ENCODE results near the gene ARSK.

ARSK gene

DNA sequence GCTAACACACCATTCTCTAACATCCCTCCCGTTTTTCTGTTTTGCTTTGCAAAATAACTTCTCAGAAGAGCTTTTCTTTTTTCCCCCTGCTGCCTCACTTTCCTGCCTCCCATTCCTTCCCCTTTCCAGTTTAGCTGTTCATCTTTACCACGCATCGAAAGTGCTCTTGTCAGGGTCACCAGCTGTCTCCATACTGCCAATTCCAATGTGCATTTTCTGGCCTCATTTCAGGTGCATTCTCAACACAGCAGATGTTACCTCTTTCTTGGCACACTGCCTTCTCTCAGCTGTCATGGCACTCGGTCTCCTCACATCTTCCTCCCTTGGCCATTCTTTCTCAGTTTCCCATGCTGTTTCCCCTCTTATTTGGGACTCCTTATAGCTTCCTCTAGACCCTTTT lies 9.5 kb downstream of the ARSK start:
- DNase-seq: no peak

DNA sequence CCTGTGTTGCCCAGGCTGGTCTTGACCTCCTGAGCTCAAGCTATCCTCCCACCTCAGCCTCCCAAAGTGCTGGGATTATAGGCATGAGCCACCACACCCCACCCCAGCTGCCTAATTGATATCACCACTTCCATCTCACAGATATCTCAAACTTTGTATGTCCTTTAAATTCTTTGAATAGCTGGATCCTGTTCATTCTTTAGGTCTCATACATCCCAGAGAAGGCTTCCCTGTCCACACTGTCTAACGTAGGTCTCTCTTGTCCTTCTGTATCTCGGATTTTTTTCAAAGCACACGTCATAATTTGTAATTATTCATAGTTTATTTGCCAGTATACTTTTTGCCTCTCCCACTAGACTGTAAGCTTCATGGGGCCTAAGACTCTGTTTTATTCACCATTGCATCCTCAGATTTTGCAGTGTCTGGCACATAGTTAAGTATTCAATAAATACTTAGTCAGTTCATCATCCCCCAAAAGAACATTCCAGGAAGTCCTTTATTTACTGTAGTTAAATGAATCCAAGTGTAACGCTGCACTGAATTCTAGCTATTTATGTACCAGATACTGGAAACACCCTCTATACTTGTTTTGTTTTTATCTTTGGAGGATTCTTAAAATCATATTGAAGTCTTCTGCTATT lies 10.5 kb downstream of the ARSK start:
- no peak for DNase-seq

- no peak for DNase-seq
Observed at GRCh38 chr5:95572016-95572415, 17.1 kb downstream of the ARSK start.

- DNase-seq: no peak
Observed at GRCh38 chr5:95581576-95581975, 26.7 kb downstream of the ARSK start.

DNA sequence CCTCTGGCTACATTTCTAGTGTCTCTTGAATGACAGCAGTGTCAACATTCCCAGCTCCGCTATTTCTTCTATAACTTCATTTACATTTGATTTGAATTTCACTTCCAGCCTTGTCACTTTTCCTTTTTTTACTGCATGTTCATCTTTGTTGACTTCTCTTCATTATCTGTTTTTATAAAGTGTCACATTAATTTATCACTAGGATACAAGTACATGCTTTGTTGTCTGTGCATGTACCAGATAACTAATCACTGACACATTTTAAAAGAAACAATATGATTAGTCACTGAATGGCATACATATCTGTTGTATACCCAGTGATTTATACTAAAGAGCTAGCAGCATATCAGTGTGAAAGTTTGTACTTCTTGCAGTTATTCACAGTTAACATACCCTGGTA lies 29.1 kb downstream of the ARSK start:
- no peak for DNase-seq

DNA sequence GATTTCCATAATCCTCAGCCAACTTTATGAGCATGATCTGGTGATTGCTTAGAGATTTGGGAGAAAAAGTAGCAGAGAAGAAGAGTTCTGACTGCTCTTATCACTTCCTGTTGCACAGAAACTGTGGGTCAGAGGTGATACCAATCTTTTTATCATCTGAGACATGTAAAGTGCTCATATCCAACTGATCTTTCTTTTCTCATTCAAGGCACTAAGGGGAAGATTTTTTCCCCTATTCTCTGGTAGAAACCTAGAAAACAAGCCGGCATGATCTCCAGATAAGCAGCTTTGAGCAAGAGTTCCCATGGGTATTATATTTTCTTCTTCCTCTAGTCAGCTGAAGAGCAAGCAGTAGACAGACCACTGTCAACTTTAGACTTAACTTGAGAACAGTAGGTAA lies 36.0 kb downstream of the ARSK start:
- no peak for DNase-seq

GRCh38 chr5:95591490-95591901 lies 36.6 kb downstream of the ARSK start:
- no peak for DNase-seq

GRCh38 chr5:95595289-95595931 lies 40.5 kb downstream of the ARSK start:
- DNase-seq: no peak

DNA sequence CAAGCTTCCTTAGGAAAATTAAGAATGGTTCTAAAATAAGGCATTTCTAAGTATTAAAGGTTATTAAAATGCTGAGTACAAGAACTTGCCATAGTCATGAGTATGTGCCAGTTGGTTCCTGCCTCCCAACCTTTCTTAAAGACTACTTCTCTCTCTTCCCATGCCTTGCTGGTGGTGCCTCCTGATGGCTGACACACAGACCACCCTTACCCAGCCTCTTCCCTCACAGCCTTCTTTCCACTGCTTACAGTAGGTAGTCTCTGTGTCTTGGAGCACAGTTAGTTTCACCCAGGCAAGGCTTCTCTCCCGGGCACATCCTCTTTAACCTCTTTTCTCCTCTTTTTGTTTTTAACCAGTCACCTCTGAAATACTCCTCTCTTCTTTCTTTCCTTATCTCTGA lies 44.4 kb downstream of the ARSK start:
- no peak for DNase-seq

DNA sequence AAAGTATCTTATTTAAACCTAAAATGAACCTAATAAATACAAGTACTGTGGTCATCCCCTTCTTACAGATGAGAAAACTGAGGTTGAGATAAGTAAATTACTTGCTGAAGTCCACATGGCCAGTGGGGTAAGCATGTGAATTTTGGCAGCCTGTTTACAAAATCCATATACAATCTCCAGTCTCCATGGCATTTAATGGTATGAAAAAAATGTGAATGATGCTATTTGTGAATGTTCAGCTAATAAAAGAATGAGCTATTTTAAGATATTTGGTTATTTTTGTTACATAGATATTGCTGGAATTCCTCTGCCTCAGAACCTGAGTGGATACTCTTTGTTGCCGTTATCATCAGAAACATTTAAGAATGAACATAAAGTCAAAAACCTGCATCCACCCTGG lies 45.7 kb downstream of the ARSK start:
- DNase-seq: no peak

- DNase-seq: no peak
Observed at GRCh38 chr5:95605786-95606185, 50.9 kb downstream of the ARSK start.

GRCh38 chr5:95606419-95606818 lies 51.5 kb downstream of the ARSK start:
- DNase-seq: no peak

- DNase-seq: no peak
Observed at GRCh38 chr5:95609711-95610110, 54.8 kb downstream of the ARSK start.

DNA sequence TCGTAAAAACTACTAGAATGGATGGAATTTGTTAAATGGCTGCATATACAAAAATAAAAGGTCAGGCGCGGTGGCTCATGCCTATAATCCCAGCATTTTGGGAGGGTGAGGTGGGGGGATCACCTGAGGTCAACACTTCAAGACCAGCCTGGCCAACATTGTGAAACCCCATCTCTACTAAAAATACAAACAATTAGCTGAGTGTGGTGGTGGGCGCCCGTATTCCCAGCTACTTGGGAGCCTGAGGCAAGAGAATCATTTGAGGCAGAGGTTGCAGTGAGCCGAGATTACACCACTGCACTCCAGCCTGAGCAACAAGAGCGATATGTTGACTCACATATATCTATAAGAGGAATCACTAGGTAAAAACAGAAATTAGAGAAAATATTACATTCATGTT lies 55.6 kb downstream of the ARSK start:
- DNase-seq: no peak

GRCh38 chr5:95611396-95611795 lies 56.5 kb downstream of the ARSK start:
- no peak for DNase-seq

- no peak for DNase-seq
Observed at GRCh38 chr5:95613514-95613913, 58.6 kb downstream of the ARSK start.

- no peak for DNase-seq
Observed at GRCh38 chr5:95615164-95615467, 60.2 kb downstream of the ARSK start.

- no peak for DNase-seq
Observed at GRCh38 chr5:95617057-95617456, 62.2 kb downstream of the ARSK start.

DNA sequence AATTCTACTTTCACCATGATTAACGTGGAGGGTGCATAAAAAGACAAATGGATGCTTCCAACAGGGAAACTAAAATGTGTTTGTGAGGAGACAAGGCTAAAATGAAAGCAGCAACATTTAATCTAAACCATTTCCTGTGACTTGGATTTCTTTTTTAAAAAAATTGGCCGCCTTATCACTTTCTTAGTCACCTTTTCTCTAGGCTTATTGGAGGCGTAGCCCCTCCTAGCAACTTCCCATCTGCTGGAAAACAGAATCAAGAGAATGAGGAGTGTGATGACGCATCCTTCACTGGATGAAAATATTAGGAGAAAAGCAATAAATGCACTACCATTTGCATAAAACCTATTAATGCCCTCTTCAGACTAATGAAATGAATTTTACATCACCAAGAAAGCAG lies 64.2 kb downstream of the ARSK start:
- DNase-seq: no peak

DNA sequence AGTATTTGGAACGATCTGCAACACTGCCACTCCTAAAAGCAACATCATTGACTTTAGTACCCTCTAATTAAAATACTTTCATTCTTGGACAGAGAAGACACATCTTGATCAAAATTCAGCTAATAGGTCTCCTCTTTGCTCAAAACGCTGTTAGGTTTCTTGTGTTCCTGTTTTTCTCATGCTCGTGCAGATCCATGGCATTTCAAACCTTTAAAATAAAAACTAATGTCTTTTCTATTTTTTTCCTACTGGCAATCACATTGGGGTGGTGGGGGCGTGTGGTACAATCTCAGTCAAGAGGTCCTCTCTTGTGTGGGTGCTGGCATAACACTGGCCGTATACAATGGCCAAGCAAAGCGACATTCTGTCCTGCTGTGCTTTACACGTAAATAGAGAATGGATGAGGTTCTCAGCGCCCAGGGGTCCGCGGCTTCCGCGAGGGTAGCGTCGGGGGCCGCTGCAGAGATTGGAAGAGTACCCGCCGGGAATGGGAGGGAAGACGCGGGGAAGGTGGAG lies 64.7 kb downstream of the ARSK start:
- no peak for DNase-seq

- DNase-seq: no peak
Observed at GRCh38 chr5:95620030-95620869, 65.3 kb downstream of the ARSK start, which contains the start of gene GPR150. GPR150 (plus strand) TSS chr5:95620087; CDS start chr5:95620276, 189 bp downstream.

DNA sequence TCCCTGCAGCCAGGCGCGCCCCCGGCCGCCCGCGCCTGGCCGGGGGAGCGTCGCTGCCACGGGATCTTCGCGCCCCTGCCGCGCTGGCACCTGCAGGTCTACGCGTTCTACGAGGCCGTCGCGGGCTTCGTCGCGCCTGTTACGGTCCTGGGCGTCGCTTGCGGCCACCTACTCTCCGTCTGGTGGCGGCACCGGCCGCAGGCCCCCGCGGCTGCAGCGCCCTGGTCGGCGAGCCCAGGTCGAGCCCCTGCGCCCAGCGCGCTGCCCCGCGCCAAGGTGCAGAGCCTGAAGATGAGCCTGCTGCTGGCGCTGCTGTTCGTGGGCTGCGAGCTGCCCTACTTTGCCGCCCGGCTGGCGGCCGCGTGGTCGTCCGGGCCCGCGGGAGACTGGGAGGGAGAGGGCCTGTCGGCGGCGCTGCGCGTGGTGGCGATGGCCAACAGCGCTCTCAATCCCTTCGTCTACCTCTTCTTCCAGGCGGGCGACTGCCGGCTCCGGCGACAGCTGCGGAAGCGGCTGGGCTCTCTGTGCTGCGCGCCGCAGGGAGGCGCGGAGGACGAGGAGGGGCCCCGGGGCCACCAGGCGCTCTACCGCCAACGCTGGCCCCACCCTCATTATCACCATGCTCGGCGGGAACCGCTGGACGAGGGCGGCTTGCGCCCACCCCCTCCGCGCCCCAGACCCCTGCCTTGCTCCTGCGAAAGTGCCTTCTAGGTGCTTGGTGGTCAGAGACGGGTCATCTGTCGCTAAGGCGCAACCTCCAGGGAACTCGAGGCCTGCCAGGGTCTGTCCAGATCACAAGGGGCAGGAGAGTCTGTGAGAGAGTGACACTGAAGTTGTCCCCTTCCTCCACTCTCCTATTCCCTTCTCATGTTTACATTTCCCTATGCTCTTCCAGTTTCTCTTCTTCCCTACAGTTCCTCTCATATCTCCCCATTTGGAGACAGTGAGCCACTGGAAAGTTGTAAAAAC lies 66.3 kb downstream of the ARSK start:
- no peak for DNase-seq
